Measurements from ENCODE around the gene UBE2L6.
"Not testable (repeated sequence)": the region's sequence is repeated elsewhere in the genome, so short reads cannot be mapped to it uniquely, and the experiment has no call there.

Gene UBE2L6

GRCh38 chr11:57566005-57566904, 1.2 kb downstream of the UBE2L6 start:
- no peak for DNase-seq

- peak; percentile 61 for DNase-seq
Observed at GRCh38 chr11:57562596-57562995, 4.9 kb downstream of the UBE2L6 start.

GRCh38 chr11:57560146-57560545, 7.3 kb downstream of the UBE2L6 start:
- no peak for DNase-seq

- no peak for DNase-seq
Observed at GRCh38 chr11:57556041-57556440, 11.4 kb downstream of the UBE2L6 start.

GRCh38 chr11:57555393-57555792, 12.1 kb downstream of the UBE2L6 start:
- no peak for DNase-seq

GRCh38 chr11:57552479-57552878, 15.0 kb downstream of the UBE2L6 start:
- DNase-seq, result peak; percentile 68

GRCh38 chr11:57551941-57552340, 15.5 kb downstream of the UBE2L6 start:
- DNase-seq, result no peak

- DNase-seq, result no peak
Observed at GRCh38 chr11:57549983-57550382, 17.5 kb downstream of the UBE2L6 start.

GRCh38 chr11:57547854-57548377, 19.6 kb downstream of the UBE2L6 start:
- no peak for DNase-seq

- peak; percentile 89 for DNase-seq
Observed at GRCh38 chr11:57546869-57547475, 20.5 kb downstream of the UBE2L6 start.

GRCh38 chr11:57546451-57546850, 21.0 kb downstream of the UBE2L6 start:
- no peak for DNase-seq

- DNase-seq, result no peak
Observed at GRCh38 chr11:57545883-57546282, 21.6 kb downstream of the UBE2L6 start.

GRCh38 chr11:57544566-57544965, 22.9 kb downstream of the UBE2L6 start:
- DNase-seq, result no peak

GRCh38 chr11:57543593-57543992, 23.9 kb downstream of the UBE2L6 start:
- no peak for DNase-seq

GRCh38 chr11:57542582-57542981, 24.9 kb downstream of the UBE2L6 start:
- no peak for DNase-seq

- no peak for DNase-seq
Observed at GRCh38 chr11:57541169-57541568, 26.3 kb downstream of the UBE2L6 start.

- DNase-seq, result no peak
Observed at GRCh38 chr11:57539342-57539741, 28.1 kb downstream of the UBE2L6 start.

- no peak for DNase-seq
Observed at GRCh38 chr11:57536947-57537619, 30.4 kb downstream of the UBE2L6 start, which contains the start of gene SMTNL1. TSS of gene SMTNL1 (plus strand) at chr11:57537595. CDS start at chr11:57542643, 5,048 bp downstream.

GRCh38 chr11:57534449-57534848, 33.0 kb downstream of the UBE2L6 start:
- not testable (repeated sequence) for DNase-seq

GRCh38 chr11:57530596-57531507, 36.6 kb downstream of the UBE2L6 start, which contains the start of gene TIMM10:
TSS of gene TIMM10 (minus strand) at chr11:57530754. CDS start at chr11:57530189, 565 bp downstream.
- DNase-seq, result peak; percentile 99

- DNase-seq, result no peak
Observed at GRCh38 chr11:57530215-57530595, 37.3 kb downstream of the UBE2L6 start.

GRCh38 chr11:57529012-57529411, 38.5 kb downstream of the UBE2L6 start:
- DNase-seq, result no peak
